Muscle of arm (tissue), 12 donors: ENCODE measurements around the gene ACYP1. TPM values are rescaled to one million over a fixed set of nuclear protein-coding genes. Genes with fewer than 3 reads are reported as not detected.

Experiments used
- DNase-seq: peaks from one replicate; pipeline ENCODE4 v3.0.0-alpha.2; 2013
- polyA plus RNA-seq, 12 donors: library from polyadenylated mRNA; unstranded; fragments of 120-200 nt; gene quantifications; one replicate each; pipeline ENCODE4 v1.2.1, GENCODE V29; 2013; ENCODE audit not compliant: insufficient read length in 12 of 12

The ACYP1 gene
- polyA plus RNA-seq, 12 donors: 10.3 to 41.1 (median 20.4) TPM; not detected in 1

GRCh38 chr14:75042035-75042434 lies 21.8 kb downstream of the ACYP1 start:
- no peak for DNase-seq

GRCh38 chr14:75041613-75042012 lies 22.2 kb downstream of the ACYP1 start:
- no peak for DNase-seq

GRCh38 chr14:75040959-75041358 lies 22.9 kb downstream of the ACYP1 start:
- DNase-seq: no peak

GRCh38 chr14:75040507-75040906 lies 23.3 kb downstream of the ACYP1 start:
- no peak for DNase-seq

- no peak for DNase-seq
These were observed 30.9 kb downstream of the ACYP1 start for GRCh38 chr14:75032939-75033338.

DNA sequence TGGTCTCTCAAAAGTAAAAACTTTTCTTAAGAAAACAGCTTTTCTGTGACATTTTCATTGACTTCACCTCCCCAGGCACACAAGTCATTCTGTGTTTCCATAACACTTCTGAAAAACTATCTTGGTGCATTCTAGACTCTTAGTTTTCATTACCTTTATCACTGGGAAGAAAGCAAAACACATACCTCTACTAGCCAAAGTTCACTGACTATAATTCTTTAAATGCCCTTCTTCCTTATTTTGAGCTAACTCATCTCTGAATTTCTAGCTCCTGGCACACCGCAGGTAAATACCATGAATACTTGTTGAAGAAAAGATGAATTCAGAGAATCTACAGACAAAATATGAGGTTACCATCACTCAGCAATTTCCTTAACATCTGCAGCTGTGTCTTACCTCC lies 33.7 kb downstream of the ACYP1 start:
- no peak for DNase-seq

- no peak for DNase-seq
These were observed 37.9 kb downstream of the ACYP1 start for GRCh38 chr14:75025876-75026275.

DNA sequence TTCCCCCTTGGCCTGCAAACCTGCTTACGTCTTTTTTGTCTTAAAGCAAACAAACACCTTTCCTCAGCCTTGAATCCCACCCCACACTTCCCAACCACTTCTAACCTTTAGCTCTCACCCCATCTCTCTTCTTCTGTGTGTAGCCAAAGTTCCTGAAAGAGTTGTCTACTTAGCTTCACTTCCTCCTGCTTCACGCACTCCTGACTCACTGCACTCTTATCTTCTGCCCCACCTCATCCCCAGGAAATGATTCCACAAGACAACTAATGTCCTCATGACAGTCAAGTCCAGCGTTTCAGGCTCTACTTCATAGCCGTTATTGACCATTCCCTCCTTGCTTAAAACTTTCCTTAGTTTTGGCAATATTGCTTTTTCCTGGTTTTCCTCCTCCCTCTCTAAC lies 38.7 kb downstream of the ACYP1 start:
- DNase-seq: no peak

DNA sequence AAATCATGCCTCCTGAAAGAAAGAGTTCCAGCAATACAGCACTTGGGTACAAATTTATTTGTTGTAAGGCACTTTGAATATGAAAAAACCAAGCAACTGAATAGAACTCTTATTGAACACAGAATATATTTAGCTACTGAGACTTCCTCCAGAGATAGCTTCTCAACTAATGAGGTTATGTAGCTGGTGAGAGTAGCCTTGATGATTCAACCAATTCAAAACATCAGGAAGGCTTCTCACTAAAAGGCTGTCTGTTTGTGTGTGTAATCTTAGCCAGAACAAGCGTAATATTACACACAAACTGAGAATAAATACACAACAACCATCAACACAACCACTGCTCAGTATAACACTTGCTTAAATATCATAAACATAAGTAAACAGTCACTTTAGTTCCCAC lies 40.7 kb downstream of the ACYP1 start:
- no peak for DNase-seq

GRCh38 chr14:75022655-75023054 lies 41.2 kb downstream of the ACYP1 start:
- DNase-seq: no peak

DNA sequence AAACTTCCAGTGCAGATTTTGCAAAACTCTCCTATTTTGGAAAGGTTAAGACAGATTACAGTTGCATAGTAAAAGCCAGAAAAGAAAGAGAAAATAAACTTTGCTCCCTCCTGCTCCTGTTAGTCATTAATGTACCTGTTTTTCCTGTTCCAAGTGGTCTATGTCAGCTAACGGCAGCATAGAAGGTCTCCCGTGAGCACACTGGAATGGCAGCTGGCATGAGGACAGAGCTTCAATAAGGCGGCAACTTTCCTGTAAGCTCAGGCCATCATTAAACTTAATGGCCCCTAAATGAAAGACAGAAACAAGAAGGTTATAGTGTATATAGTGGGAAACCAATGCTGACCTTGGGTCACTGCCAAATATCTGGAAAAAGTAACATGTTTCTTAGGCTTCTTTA lies 45.1 kb downstream of the ACYP1 start:
- DNase-seq: no peak

- no peak for DNase-seq
These were observed 47.0 kb downstream of the ACYP1 start for GRCh38 chr14:75016815-75017214.

GRCh38 chr14:75015496-75015895 lies 48.3 kb downstream of the ACYP1 start:
- DNase-seq: no peak

GRCh38 chr14:75013290-75013689 lies 50.5 kb downstream of the ACYP1 start:
- no peak for DNase-seq

DNA sequence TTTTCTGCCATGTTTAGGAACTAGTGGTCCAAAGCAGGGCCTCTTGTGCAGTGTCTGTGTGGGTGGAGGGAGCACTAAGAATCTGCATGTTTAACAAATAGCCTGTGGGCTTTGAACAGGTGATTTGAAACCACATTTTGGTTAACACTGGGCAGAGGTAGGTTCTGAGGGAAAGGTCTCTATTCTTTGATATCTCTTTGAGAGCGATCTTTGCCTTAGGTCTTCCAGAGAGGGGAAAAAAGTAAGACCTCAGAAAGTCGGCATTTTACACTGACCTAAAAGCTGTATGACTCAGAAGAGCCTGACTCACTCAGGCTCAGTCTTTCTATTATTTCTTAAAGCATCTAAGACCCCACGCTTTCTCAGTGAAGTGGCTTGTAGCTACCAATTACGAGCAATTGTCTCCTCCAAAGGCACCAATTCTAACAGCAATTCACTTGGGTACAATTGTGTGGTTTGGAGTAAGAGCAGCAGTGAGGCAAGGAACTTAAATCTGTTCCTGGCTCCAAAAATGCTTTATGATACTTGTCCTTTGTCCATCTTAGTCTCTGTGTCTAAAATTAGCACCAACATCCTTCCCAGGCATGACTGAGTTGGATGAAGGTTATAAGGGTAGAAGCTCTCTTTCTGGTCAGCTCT lies 52.3 kb downstream of the ACYP1 start:
- DNase-seq: peak; percentile 31

- no peak for DNase-seq
These were observed 53.2 kb downstream of the ACYP1 start for GRCh38 chr14:75010472-75011093.

- DNase-seq: no peak
These were observed 54.6 kb downstream of the ACYP1 start for GRCh38 chr14:75009176-75009575.

- DNase-seq: no peak
These were observed 58.5 kb downstream of the ACYP1 start for GRCh38 chr14:75005357-75005756.

DNA sequence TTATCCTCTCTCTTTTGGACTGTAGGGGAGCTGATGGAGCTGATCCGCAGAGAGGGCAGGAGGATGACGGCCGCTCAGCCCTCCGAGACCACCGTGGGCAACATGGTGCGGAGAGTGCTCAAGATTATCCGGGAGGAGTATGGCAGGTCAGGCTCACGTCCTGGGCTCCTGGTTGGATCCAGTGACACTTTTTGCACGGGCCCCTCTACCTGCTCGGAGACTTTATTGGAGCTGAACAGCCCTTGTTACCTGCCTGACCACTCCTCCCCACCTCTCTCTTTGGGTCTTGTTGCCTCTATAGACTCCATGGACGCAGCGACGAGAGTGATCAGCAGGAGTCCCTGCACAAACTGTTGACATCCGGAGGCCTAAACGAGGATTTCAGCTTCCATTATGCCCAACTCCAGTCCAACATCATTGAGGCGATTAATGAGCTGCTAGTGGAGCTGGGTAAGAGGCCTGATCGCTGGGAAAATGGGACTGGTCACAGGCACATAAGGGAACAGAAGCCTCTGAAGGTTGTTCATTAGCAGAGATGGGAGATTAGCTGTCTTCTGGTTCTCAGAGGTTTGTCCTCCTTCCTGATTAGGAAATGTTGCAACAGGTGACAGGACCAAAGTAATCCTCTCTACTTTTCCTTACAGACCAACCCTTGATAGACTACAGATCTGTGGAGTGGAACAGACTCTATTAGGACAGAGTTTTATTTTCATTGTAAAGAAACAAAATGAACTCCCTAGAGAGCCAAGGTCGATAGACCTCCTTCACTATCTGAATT lies 60.4 kb downstream of the ACYP1 start:
- no peak for DNase-seq
